CD4-positive, alpha-beta T cell (primary cell): ENCODE results near the gene EIF3A. TPM values are rescaled to one million over a fixed set of nuclear protein-coding genes. Genes with fewer than 3 reads are reported as not detected.
A peak's percentile ranks its signal among the peaks of the same experiment; 100 is the strongest.

ENCODE experiments used
- ATAC-seq: fragments of 200-7000 bp; cut with Tn5 transposase; one replicate; pipeline ENCODE4 v1.10.0; 2022; ENCODE audit warnings: mild to moderate bottlenecking; ENCODE audit not compliant: poor library complexity
- CTCF ChIA-PET: fragments of 350-600 bp; sonication (Branson Sonifier 250); formaldehyde crosslinking; loops from one replicate; lab custom pipeline; 2021; ENCODE audit warnings: antibody characterized with exemption, inconsistent platforms; lab: Charles Lee
- POLR2A ChIA-PET: fragments of 350-600 bp; sonication (Branson Sonifier 250); formaldehyde crosslinking; loops from one replicate; lab custom pipeline; 2021; ENCODE audit warnings: antibody characterized with exemption, inconsistent platforms; lab: Charles Lee
- DNase-seq, 14 experiments: peaks; one replicate each; pipeline ENCODE4 v3.0.0-alpha.2; 2013 to 2020; ENCODE audit warnings: mixed read lengths in 2 of 14
- H3K27ac ChIP-seq, 2 donors: one replicate each; pipeline versions ENCODE4 v1.5.1 to v1.7.0; 2013; ENCODE audit warnings: low read length in 2 of 2, low read depth in 1 of 2, mild to moderate bottlenecking in 1 of 2
- H3K27me3 ChIP-seq, 2 experiments: 1 replicate in 1 of 2; 2 replicates in 1 of 2; pipeline versions ENCODE4 v1.6.1 to v1.7.0; 2013; ENCODE audit warnings: low read length in 2 of 2, control low read depth in 1 of 2, mild to moderate bottlenecking in 1 of 2, moderate library complexity in 1 of 2; ENCODE audit not compliant: insufficient read depth in 2 of 2, control insufficient read depth in 1 of 2
- H3K36me3 ChIP-seq: one replicate; pipeline ENCODE4 v1.6.1; 2013; ENCODE audit warnings: low read length, control low read depth; ENCODE audit not compliant: insufficient read depth
- H3K4me1 ChIP-seq: one replicate; pipeline ENCODE4 v1.6.1; 2013; ENCODE audit warnings: low read length, control low read depth; ENCODE audit not compliant: insufficient read depth
- H3K4me3 ChIP-seq: one replicate; pipeline ENCODE4 v1.5.1; 2013; ENCODE audit warnings: mild to moderate bottlenecking, low read length, moderate library complexity
- H3K9me3 ChIP-seq, 2 experiments: 1 replicate in 1 of 2; 2 replicates in 1 of 2; pipeline versions ENCODE4 v1.6.1 to v1.7.0; 2013; ENCODE audit warnings: low read length in 2 of 2, mild to moderate bottlenecking in 2 of 2, control low read depth in 1 of 2, moderate library complexity in 1 of 2; ENCODE audit not compliant: control insufficient read depth in 1 of 2, insufficient read depth in 1 of 2
- H3K27ac Mint-ChIP-seq: one replicate; pipeline ENCODE4 v1.8.0; 2020; ENCODE audit warnings: mixed read lengths
- H3K27me3 Mint-ChIP-seq: one replicate; pipeline ENCODE4 v1.8.0; 2021; ENCODE audit warnings: mixed read lengths
- H3K36me3 Mint-ChIP-seq: one replicate; pipeline ENCODE4 v1.8.0; 2021; ENCODE audit warnings: low read depth, mixed read lengths
- H3K4me1 Mint-ChIP-seq: one replicate; pipeline ENCODE4 v1.8.0; 2021; ENCODE audit warnings: low read depth, mixed read lengths
- H3K4me3 Mint-ChIP-seq: one replicate; pipeline ENCODE4 v1.8.0; 2020; ENCODE audit warnings: mild to moderate bottlenecking, mixed read lengths
- H3K9me3 Mint-ChIP-seq: one replicate; pipeline ENCODE4 v1.8.0; 2020; ENCODE audit warnings: mixed read lengths
- intact Hi-C, 2 experiments: fragments of 100-400 bp; cut with DNase I in 1 of 2; cut with micrococcal nuclease in 1 of 2; formaldehyde crosslinking; loops; one replicate each; pipeline versions ENCODE4 v1.15.1 to v1.9.0; 2023 to 2025; cut with DNase I, micrococcal nuclease
- total RNA-seq, 174 experiments: library from RNA in 2 of 174; stranded (reverse) in 2 of 174; gene quantifications; one replicate each; pipeline ENCODE4 v1.2.3 and lab custom pipeline; 2021 to 2026
- TF ChIP-seq, protein P1 (sequence below): fragments of 200-600 bp; IDR thresholded peaks from one replicate; pipeline ENCODE4 v1.8.0; 2022; ENCODE audit warnings: antibody characterized with exemption, mild to moderate bottlenecking

The EIF3A gene
- total RNA-seq, 2 experiments from 2014 or later = 129 TPM

DNA sequence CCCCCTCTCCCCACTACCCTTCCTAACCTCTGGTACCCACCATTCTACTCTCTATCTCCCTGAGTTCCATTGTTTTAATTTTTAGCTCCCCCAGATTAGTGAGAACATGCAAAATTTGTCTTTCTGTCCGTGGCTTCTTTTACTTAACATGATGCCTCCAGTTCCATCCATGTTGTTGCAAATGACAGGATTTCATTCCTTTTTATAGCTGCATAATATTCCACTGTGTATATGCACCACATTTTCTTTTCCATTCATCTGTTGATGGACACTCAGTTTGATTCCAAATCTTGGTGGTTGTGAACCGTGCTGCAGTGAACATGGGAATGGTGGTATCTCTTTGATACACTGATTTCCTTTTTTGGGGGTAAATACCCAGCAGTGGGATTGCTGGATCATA lies 45.3 kb upstream of the EIF3A start:
- peaks cover 62% of the 10 kb centered on the region for H3K36me3 Mint-ChIP-seq
- CTCF ChIA-PET = no interaction called here
- ATAC-seq (no peak), DNase-seq (no peak)
- H3K4me3 Mint-ChIP-seq = no peak overlapping the region
- TF ChIP-seq, protein P1, sequence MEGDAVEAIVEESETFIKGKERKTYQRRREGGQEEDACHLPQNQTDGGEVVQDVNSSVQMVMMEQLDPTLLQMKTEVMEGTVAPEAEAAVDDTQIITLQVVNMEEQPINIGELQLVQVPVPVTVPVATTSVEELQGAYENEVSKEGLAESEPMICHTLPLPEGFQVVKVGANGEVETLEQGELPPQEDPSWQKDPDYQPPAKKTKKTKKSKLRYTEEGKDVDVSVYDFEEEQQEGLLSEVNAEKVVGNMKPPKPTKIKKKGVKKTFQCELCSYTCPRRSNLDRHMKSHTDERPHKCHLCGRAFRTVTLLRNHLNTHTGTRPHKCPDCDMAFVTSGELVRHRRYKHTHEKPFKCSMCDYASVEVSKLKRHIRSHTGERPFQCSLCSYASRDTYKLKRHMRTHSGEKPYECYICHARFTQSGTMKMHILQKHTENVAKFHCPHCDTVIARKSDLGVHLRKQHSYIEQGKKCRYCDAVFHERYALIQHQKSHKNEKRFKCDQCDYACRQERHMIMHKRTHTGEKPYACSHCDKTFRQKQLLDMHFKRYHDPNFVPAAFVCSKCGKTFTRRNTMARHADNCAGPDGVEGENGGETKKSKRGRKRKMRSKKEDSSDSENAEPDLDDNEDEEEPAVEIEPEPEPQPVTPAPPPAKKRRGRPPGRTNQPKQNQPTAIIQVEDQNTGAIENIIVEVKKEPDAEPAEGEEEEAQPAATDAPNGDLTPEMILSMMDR = no peak
- no peaks in the 10 kb centered on the region for H3K27me3 ChIP-seq
- intact Hi-C loops = no loop called here
- peaks cover 53% of the 10 kb centered on the region for H3K36me3 ChIP-seq
- H3K27me3 Mint-ChIP-seq = no peaks in the 10 kb centered on the region
- no peaks in the 10 kb centered on the region for H3K9me3 Mint-ChIP-seq
- peaks cover 6% of the 10 kb centered on the region for H3K4me1 Mint-ChIP-seq
- H3K27ac ChIP-seq = no peak overlapping the region
- H3K4me3 ChIP-seq = no peak overlapping the region
- no peaks in the 10 kb centered on the region for H3K9me3 ChIP-seq
- H3K4me1 ChIP-seq = peaks cover 9% of the 10 kb centered on the region
- POLR2A ChIA-PET = no interaction called here
- no peak overlapping the region for H3K27ac Mint-ChIP-seq

DNA sequence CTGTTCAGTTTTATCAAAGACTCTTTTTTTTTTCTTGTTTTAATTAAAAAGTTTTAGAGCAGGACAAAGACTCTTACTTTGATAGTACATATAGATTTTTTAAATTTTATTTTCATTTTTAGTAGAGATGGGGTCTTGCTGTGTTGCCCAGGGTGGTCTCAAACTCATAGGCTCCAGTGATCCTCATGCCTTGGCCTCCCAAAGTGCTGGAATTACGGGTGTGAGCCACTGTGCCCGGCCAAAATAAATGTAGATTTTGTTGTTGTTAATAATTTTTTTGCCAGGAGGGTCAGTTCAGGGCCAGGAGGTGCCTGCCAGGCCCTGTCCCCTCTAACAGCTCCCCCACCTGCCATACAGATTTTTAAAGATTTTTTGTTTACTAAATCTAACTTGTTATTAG lies 40.3 kb upstream of the EIF3A start:
- ChIA-PET CTCF (no interaction called here), POLR2A (no interaction called here)
- Histone ChIP-seq H3K27me3 (no peaks in the 10 kb centered on the region), H3K27ac (no peak overlapping the region), H3K36me3 (peaks cover 59% of the 10 kb centered on the region), H3K4me3 (no peak overlapping the region), H3K4me1 (no peaks in the 10 kb centered on the region), H3K9me3 (no peaks in the 10 kb centered on the region)
- TF ChIP-seq, protein P1 = no peak
- Mint-ChIP-seq H3K9me3 (no peaks in the 10 kb centered on the region), H3K4me3 (no peak overlapping the region), H3K4me1 (no peaks in the 10 kb centered on the region), H3K27ac (no peak overlapping the region), H3K27me3 (no peaks in the 10 kb centered on the region), H3K36me3 (peaks cover 61% of the 10 kb centered on the region)
- DNase-seq = no peak
- no peak for ATAC-seq
- intact Hi-C loops = no loop called here

DNA sequence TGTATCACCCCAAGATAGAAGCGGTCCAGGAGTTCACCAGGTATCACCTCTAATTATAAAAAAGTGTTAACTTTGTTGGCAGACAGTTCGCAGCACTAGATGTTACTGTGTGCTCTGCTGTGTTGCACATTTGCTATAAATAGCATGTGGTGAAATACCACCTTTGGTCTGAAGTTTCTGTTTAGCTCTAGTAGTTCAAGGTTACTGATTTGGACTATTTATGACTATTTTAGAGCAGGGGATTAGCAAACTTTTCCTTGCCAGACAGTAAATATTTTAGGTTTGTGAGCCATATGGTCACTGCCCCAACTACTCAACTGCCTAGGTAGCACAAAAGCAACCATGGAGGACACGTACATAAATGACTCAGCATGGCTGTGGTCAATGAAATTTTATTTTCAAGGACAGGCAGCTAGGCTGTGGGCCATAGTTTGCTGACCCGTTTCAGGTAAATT lies 39.8 kb upstream of the EIF3A start:
- peaks cover 57% of the 10 kb centered on the region for H3K36me3 Mint-ChIP-seq
- H3K27ac ChIP-seq = no peak overlapping the region
- POLR2A ChIA-PET = no interaction called here

More for the DNA sequence above, 39.8 kb upstream of the EIF3A start:
- H3K4me3 Mint-ChIP-seq = no peak overlapping the region
- Histone ChIP-seq H3K4me1 (no peaks in the 10 kb centered on the region), H3K27me3 (no peaks in the 10 kb centered on the region), H3K36me3 (peaks cover 58% of the 10 kb centered on the region), H3K4me3 (no peak overlapping the region), H3K9me3 (no peaks in the 10 kb centered on the region)
- H3K27ac Mint-ChIP-seq = no peak overlapping the region
- intact Hi-C loops = no loop called here
- H3K4me1 Mint-ChIP-seq = no peaks in the 10 kb centered on the region
- ATAC-seq = no peak
- DNase-seq = peak in 1 of 14 experiments; percentile 65
- no peaks in the 10 kb centered on the region for H3K27me3 Mint-ChIP-seq
- TF ChIP-seq, protein P1 = no peak
- CTCF ChIA-PET = no interaction called here
- H3K9me3 Mint-ChIP-seq = no peaks in the 10 kb centered on the region
